H9 (cell line): Measurements from ENCODE around the gene ZAR1. TPM values are rescaled to one million over a fixed set of nuclear protein-coding genes. Genes with fewer than 3 reads are reported as not detected.

ENCODE experiments used
- DNase-seq: peaks from one replicate; pipeline ENCODE4 v3.0.0-alpha.2; 2017
- H2AFZ ChIP-seq: one replicate; pipeline ENCODE4 v1.6.1; 2013; ENCODE audit warnings: mild to moderate bottlenecking, low read length, control low read depth, moderate library complexity
- H2AK5ac ChIP-seq: 2 replicates; pipeline ENCODE4 v1.6.1; 2013; ENCODE audit warnings: low read length, control low read depth, mixed read lengths; ENCODE audit not compliant: insufficient read length
- H2BK120ac ChIP-seq: one replicate; pipeline ENCODE4 v1.6.1; 2013; ENCODE audit warnings: low read depth, mild to moderate bottlenecking, low read length, control low read depth, inconsistent platforms; ENCODE audit not compliant: poor library complexity, severe bottlenecking
- H2BK12ac ChIP-seq: 2 replicates; pipeline ENCODE4 v1.6.1; 2013; ENCODE audit warnings: low read length, control low read depth, mixed read lengths, low read depth; ENCODE audit not compliant: insufficient read length
- H2BK15ac ChIP-seq: 2 replicates; pipeline ENCODE4 v1.6.1; 2013; ENCODE audit warnings: low read depth, low read length, control low read depth
- H2BK20ac ChIP-seq: one replicate; pipeline ENCODE4 v1.6.1; 2013; ENCODE audit warnings: low read depth, mild to moderate bottlenecking, low read length, control low read depth, inconsistent platforms; ENCODE audit not compliant: poor library complexity, severe bottlenecking
- H2BK5ac ChIP-seq: 2 replicates; pipeline ENCODE4 v1.6.1; 2013; ENCODE audit warnings: low read length, control low read depth, mixed read lengths; ENCODE audit not compliant: insufficient read length
- H3K14ac ChIP-seq: 2 replicates; pipeline ENCODE4 v1.6.1; 2013; ENCODE audit warnings: low read length, control low read depth; ENCODE audit not compliant: insufficient read depth
- H3K18ac ChIP-seq: 2 replicates; pipeline ENCODE4 v1.6.1; 2013; ENCODE audit warnings: low read depth, mild to moderate bottlenecking, mixed read lengths, low read length, control low read depth; ENCODE audit not compliant: insufficient read length
- H3K23ac ChIP-seq: 2 replicates; pipeline ENCODE4 v1.6.1; 2013; ENCODE audit warnings: low read length, control low read depth, mixed read lengths, low read depth; ENCODE audit not compliant: insufficient read length
- H3K23me2 ChIP-seq: 2 replicates; pipeline ENCODE4 v1.6.1; 2013; ENCODE audit warnings: low read depth, mild to moderate bottlenecking, mixed read lengths, low read length, control low read depth; ENCODE audit not compliant: insufficient read length, poor library complexity, severe bottlenecking
- H3K27ac ChIP-seq: 2 replicates; pipeline ENCODE4 v1.5.1; 2013; ENCODE audit warnings: low read length, control low read depth, mixed read lengths, low read depth; ENCODE audit not compliant: insufficient read length
- H3K27me3 ChIP-seq: 2 replicates; pipeline ENCODE4 v1.6.1; 2013; ENCODE audit warnings: low read length, control low read depth, inconsistent platforms; ENCODE audit not compliant: insufficient read depth
- H3K4ac ChIP-seq: 2 replicates; pipeline ENCODE4 v1.6.1; 2013; ENCODE audit warnings: low read depth, mild to moderate bottlenecking, control low read depth, inconsistent platforms, low read length, moderate library complexity
- H3K4me1 ChIP-seq: 2 replicates; pipeline ENCODE4 v1.6.1; 2013; ENCODE audit warnings: low read length, control low read depth, inconsistent platforms; ENCODE audit not compliant: insufficient read depth
- H3K4me2 ChIP-seq: 2 replicates; pipeline ENCODE4 v1.6.1; 2013; ENCODE audit warnings: low read length, control low read depth, mixed read lengths; ENCODE audit not compliant: insufficient read length, insufficient read depth
- H3K56ac ChIP-seq: 2 replicates; pipeline ENCODE4 v1.6.1; 2013; ENCODE audit warnings: low read depth, mild to moderate bottlenecking, mixed read lengths, low read length, control low read depth; ENCODE audit not compliant: insufficient read length
- H3K79me1 ChIP-seq: 2 replicates; pipeline ENCODE4 v1.6.1; 2013; ENCODE audit warnings: low read depth, mild to moderate bottlenecking, moderate library complexity, low read length, control low read depth, inconsistent platforms; ENCODE audit not compliant: insufficient read depth, poor library complexity, severe bottlenecking
- H3K79me2 ChIP-seq: 2 replicates; pipeline ENCODE4 v1.6.1; 2013; ENCODE audit warnings: low read length, control low read depth, inconsistent platforms; ENCODE audit not compliant: insufficient read depth
- H3K9ac ChIP-seq: 2 replicates; pipeline ENCODE4 v1.6.1; 2013; ENCODE audit warnings: low read length, control low read depth, mixed read lengths; ENCODE audit not compliant: insufficient read length; ENCODE audit errors: extremely low read depth
- H3K9me3 ChIP-seq: one replicate; pipeline ENCODE4 v1.6.1; 2013; ENCODE audit warnings: low read depth, low read length, inconsistent platforms; ENCODE audit not compliant: control insufficient read depth
- H3T11ph ChIP-seq: one replicate; pipeline ENCODE4 v1.6.1; 2013; ENCODE audit warnings: mild to moderate bottlenecking, low read length, control low read depth, inconsistent platforms
- H4K20me1 ChIP-seq: one replicate; pipeline ENCODE4 v1.6.1; 2013; ENCODE audit not compliant: control insufficient read depth, insufficient read length, insufficient read depth
- H4K5ac ChIP-seq: 2 replicates; pipeline ENCODE4 v1.6.1; 2013; ENCODE audit warnings: low read depth, mild to moderate bottlenecking, mixed read lengths, low read length, control low read depth; ENCODE audit not compliant: insufficient read length
- H4K8ac ChIP-seq: replicated peaks from 2 replicates; pipeline ENCODE4 v1.6.1; 2013; ENCODE audit warnings: low read length, control low read depth, mixed read lengths, low read depth; ENCODE audit not compliant: insufficient read length
- H4K91ac ChIP-seq: 2 replicates; pipeline ENCODE4 v1.6.1; 2013; ENCODE audit warnings: low read depth, mild to moderate bottlenecking, moderate library complexity, mixed read lengths, low read length, control low read depth; ENCODE audit not compliant: insufficient read length
- H3K27ac Mint-ChIP-seq, 3 experiments: 2 replicates in 2 of 3; 3 replicates in 1 of 3; pipeline ENCODE4 v1.8.0; 2020 to 2021; ENCODE audit warnings: mixed read lengths in 3 of 3, mild to moderate bottlenecking in 1 of 3, moderate library complexity in 1 of 3
- H3K27me3 Mint-ChIP-seq: 2 replicates; pipeline ENCODE4 v1.8.0; 2021; ENCODE audit warnings: low read depth, mild to moderate bottlenecking, moderate library complexity, mixed read lengths
- H3K36me3 Mint-ChIP-seq, 3 experiments: 2 replicates in 2 of 3; 3 replicates in 1 of 3; pipeline ENCODE4 v1.8.0; 2020 to 2021; ENCODE audit warnings: low read depth in 3 of 3, mixed read lengths in 3 of 3; ENCODE audit not compliant: insufficient read depth in 1 of 3
- H3K4me1 Mint-ChIP-seq, 2 experiments: 2 replicates each; pipeline ENCODE4 v1.8.0; 2020; ENCODE audit warnings: mixed read lengths in 2 of 2
- H3K4me3 Mint-ChIP-seq, 2 experiments: 2 replicates in 1 of 2; 3 replicates in 1 of 2; pipeline ENCODE4 v1.8.0; 2020 to 2021; ENCODE audit warnings: mild to moderate bottlenecking in 2 of 2, mixed read lengths in 2 of 2, moderate library complexity in 1 of 2
- H3K9me3 Mint-ChIP-seq, 2 experiments: 2 replicates in 1 of 2; 3 replicates in 1 of 2; pipeline ENCODE4 v1.8.0; 2020; ENCODE audit warnings: mild to moderate bottlenecking in 2 of 2, mixed read lengths in 2 of 2, moderate library complexity in 1 of 2
- CTCF ChIP-seq: fragments of 200-600 bp; sonication (generic); conservative IDR thresholded peaks from 3 replicates; pipeline ENCODE4 v1.8.0; 2021; ENCODE audit warnings: antibody characterized with exemption, mild to moderate bottlenecking
- WGBS: extraction: QIAGEN DNeasy Blood & Tissue Kit; methylation state at CpG from one replicate; pipeline ENCODE4 v1.1.7; 2013; ENCODE audit warnings: missing lambda C conversion rate, low lambda C conversion rate, mixed read lengths; ENCODE audit not compliant: insufficient read length; ENCODE audit errors: extremely low coverage; 5-methylcytosine and 5-hydroxymethylcytosine counted together
- total RNA-seq: library from RNA; stranded (reverse); gene quantifications from 2 replicates; pipeline ENCODE4 v1.2.1, GENCODE V29; 2021

Gene ZAR1
- total RNA-seq, 1 experiment from 2014 or later: 0.61 TPM

GRCh38 chr4:48475770-48476169, 14.3 kb upstream of the ZAR1 start:
- no peak overlapping the region for H2BK12ac ChIP-seq
- H3K27me3 ChIP-seq: no peaks in the 10 kb centered on the region
- no peak overlapping the region for H4K91ac ChIP-seq
- H3K4ac ChIP-seq: no peak overlapping the region
- H2BK5ac ChIP-seq: no peak overlapping the region
- H2AK5ac ChIP-seq: no peak overlapping the region
- H3K79me1 ChIP-seq: no peaks in the 10 kb centered on the region
- H4K8ac ChIP-seq: no peak overlapping the region
- no peak overlapping the region for H3K18ac ChIP-seq
- no CpG with 5 or more reads among the region's 6 CpGs for WGBS
- H3K23ac ChIP-seq: no peak overlapping the region
- no peak overlapping the region for H2AFZ ChIP-seq
- H3K4me2 ChIP-seq: no peak overlapping the region
- no peak overlapping the region for H4K5ac ChIP-seq
- H3K14ac ChIP-seq: no peak overlapping the region
- no peak overlapping the region for H2BK20ac ChIP-seq
- no peaks in the 10 kb centered on the region for H4K20me1 ChIP-seq
- TF ChIP-seq CTCF: no peak
- no peak overlapping the region for H2BK120ac ChIP-seq
- no peak overlapping the region for H2BK15ac ChIP-seq
- no peaks in the 10 kb centered on the region for H3K4me1 Mint-ChIP-seq
- H3K56ac ChIP-seq: no peak overlapping the region
- no peaks in the 10 kb centered on the region for H3K36me3 Mint-ChIP-seq
- H3K27ac ChIP-seq: no peak overlapping the region
- H3K9ac ChIP-seq: no peak overlapping the region
- no peaks in the 10 kb centered on the region for H3K79me2 ChIP-seq
- no peak for DNase-seq
- H3K9me3 ChIP-seq: no peaks in the 10 kb centered on the region
- no peaks in the 10 kb centered on the region; the same call in 1 of the 2 replicates for H3K4me1 ChIP-seq
- peaks cover 5% of the 10 kb centered on the region for H3K27me3 Mint-ChIP-seq
- no peak overlapping the region for H3K27ac Mint-ChIP-seq
- H3K23me2 ChIP-seq: no peaks in the 10 kb centered on the region
- no peak overlapping the region for H3T11ph ChIP-seq
- H3K9me3 Mint-ChIP-seq: no peaks in the 10 kb centered on the region; a peak in 1 of 5 replicates
- no peak overlapping the region for H3K4me3 Mint-ChIP-seq
